Measurements from ENCODE around the gene BLTP1. TPM values are rescaled to one million over a fixed set of nuclear protein-coding genes. Genes with fewer than 3 reads are reported as not detected.

BLTP1 gene
- total RNA-seq, 2 experiments from 2014 or later, result 32.3 to 41.6 TPM

- no peak overlapping the region for H3K27ac ChIP-seq (ENCODE audit: low read depth, low read length, poor library complexity, severe bottlenecking)
- H4K20me1 ChIP-seq (ENCODE audit: insufficient read depth, low read length), result no peaks in the 10 kb centered on the region
- H3K4me3 ChIP-seq (ENCODE audit: low read depth, low read length, poor library complexity, severe bottlenecking), result no peak overlapping the region
- no peak overlapping the region for H2AFZ ChIP-seq (ENCODE audit: low read length)
- TF ChIP-seq, protein P1, sequence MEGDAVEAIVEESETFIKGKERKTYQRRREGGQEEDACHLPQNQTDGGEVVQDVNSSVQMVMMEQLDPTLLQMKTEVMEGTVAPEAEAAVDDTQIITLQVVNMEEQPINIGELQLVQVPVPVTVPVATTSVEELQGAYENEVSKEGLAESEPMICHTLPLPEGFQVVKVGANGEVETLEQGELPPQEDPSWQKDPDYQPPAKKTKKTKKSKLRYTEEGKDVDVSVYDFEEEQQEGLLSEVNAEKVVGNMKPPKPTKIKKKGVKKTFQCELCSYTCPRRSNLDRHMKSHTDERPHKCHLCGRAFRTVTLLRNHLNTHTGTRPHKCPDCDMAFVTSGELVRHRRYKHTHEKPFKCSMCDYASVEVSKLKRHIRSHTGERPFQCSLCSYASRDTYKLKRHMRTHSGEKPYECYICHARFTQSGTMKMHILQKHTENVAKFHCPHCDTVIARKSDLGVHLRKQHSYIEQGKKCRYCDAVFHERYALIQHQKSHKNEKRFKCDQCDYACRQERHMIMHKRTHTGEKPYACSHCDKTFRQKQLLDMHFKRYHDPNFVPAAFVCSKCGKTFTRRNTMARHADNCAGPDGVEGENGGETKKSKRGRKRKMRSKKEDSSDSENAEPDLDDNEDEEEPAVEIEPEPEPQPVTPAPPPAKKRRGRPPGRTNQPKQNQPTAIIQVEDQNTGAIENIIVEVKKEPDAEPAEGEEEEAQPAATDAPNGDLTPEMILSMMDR (conservative IDR thresholded peaks at IDR 0.05; ENCODE audit: low read length), result no peak
- TF ChIP-seq EZH2phosphoT487 (IDR thresholded peaks at IDR 0.05; ENCODE audit: borderline replicate concordance, low read depth, low read length), result no peak
- intact Hi-C loops (cut with micrococcal nuclease; ENCODE audit: unreplicated experiment), result no loop called here
- H3K4me2 ChIP-seq (ENCODE audit: low read length), result no peak overlapping the region
- DNase-seq (ENCODE audit: low spot score), result no peak
- H3K9me3 ChIP-seq (ENCODE audit: low read length), result no peaks in the 10 kb centered on the region
- ChIA-PET POLR2A (interaction anchor here (0.7 to 1.0 kb wide), 2 partner anchors 31 to 48 kb away, joined by 3 to 7 read pairs; no protein-coding TSS in a partner anchor), CTCF (ENCODE audit: unreplicated experiment) (no interaction called here)
- no TSS peak for BruUV-seq (replicated peaks)
- H3K9me2 ChIP-seq (ENCODE audit: insufficient read depth, low read length), result no peaks in the 10 kb centered on the region
- no peaks in the 10 kb centered on the region for H3K4me1 ChIP-seq (ENCODE audit: insufficient read depth, low read length, poor library complexity, severe bottlenecking)
- 0 out of 2 replicates have a peak, but pooled peaks cover 4% of the 10 kb centered on the region for H3K79me2 ChIP-seq (ENCODE audit: insufficient read depth, low read depth, low read length)
- peaks cover 7% of the 10 kb centered on the region; the same call in 1 of the 2 replicates for H3K36me3 ChIP-seq (ENCODE audit: insufficient read depth, low read length)
Observed at GRCh38 chr4:122170775-122171174, 18.6 kb downstream of the BLTP1 start.

GRCh38 chr4:122171323-122171722, 19.2 kb downstream of the BLTP1 start:
- Histone ChIP-seq H3K9me2 (ENCODE audit: insufficient read depth, low read length) (no peaks in the 10 kb centered on the region), H3K4me3 (ENCODE audit: low read depth, low read length, poor library complexity, severe bottlenecking) (no peak overlapping the region), H2AFZ (ENCODE audit: low read length) (no peak overlapping the region), H3K4me2 (ENCODE audit: low read length) (no peak overlapping the region), H3K36me3 (ENCODE audit: insufficient read depth, low read length) (peaks cover 7% of the 10 kb centered on the region; the same call in 1 of the 2 replicates), H3K9me3 (ENCODE audit: low read length) (no peaks in the 10 kb centered on the region), H3K4me1 (ENCODE audit: insufficient read depth, low read length, poor library complexity, severe bottlenecking) (no peaks in the 10 kb centered on the region), H3K79me2 (ENCODE audit: insufficient read depth, low read depth, low read length) (0 out of 2 replicates have a peak, but pooled peaks cover 4% of the 10 kb centered on the region), H3K27ac (ENCODE audit: low read depth, low read length, poor library complexity, severe bottlenecking) (no peak overlapping the region), H4K20me1 (ENCODE audit: insufficient read depth, low read length) (no peaks in the 10 kb centered on the region)
- TSS peak; percentile 34 for BruUV-seq (replicated peaks)
- DNase-seq (ENCODE audit: low spot score), result no peak
- CTCF ChIA-PET (ENCODE audit: unreplicated experiment), result no interaction called here
- intact Hi-C loops (cut with micrococcal nuclease; ENCODE audit: unreplicated experiment), result no loop called here
- no peak for TF ChIP-seq EZH2phosphoT487 (IDR thresholded peaks at IDR 0.05; ENCODE audit: borderline replicate concordance, low read depth, low read length)
- TF ChIP-seq, protein P1 (conservative IDR thresholded peaks at IDR 0.05; ENCODE audit: low read length), result no peak
- POLR2A ChIA-PET, result interaction anchor here (0.7 to 1.0 kb wide), 2 partner anchors 31 to 49 kb away, joined by 3 to 7 read pairs; no protein-coding TSS in a partner anchor

DNA sequence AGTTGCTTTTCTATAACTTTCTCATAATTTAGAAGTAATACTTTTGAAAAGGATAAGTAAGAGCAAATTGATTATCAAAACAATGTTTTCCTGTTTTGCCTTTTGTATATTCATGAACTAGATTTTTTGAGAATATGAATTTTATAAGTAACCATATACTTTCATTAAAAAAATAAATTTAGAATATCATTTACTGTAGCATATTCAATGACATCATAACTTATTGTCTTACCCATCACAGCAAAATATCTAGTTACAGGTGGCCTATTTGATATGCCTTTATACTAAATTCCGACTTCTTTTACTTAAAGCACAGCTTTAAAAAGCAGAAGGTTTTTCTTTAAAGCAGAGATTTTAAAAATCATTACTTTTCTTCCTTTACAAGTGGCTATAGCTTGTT, 20.1 kb downstream of the BLTP1 start:
- no peak for DNase-seq (ENCODE audit: low spot score)
- Histone ChIP-seq H2AFZ (ENCODE audit: low read length) (no peak overlapping the region), H3K4me2 (ENCODE audit: low read length) (no peak overlapping the region), H3K4me3 (ENCODE audit: low read depth, low read length, poor library complexity, severe bottlenecking) (no peak overlapping the region), H4K20me1 (ENCODE audit: insufficient read depth, low read length) (no peaks in the 10 kb centered on the region), H3K9me2 (ENCODE audit: insufficient read depth, low read length) (no peaks in the 10 kb centered on the region), H3K79me2 (ENCODE audit: insufficient read depth, low read depth, low read length) (0 out of 2 replicates have a peak, but pooled peaks cover 4% of the 10 kb centered on the region), H3K27ac (ENCODE audit: low read depth, low read length, poor library complexity, severe bottlenecking) (no peak overlapping the region), H3K36me3 (ENCODE audit: insufficient read depth, low read length) (peaks cover 16% of the 10 kb centered on the region), H3K4me1 (ENCODE audit: insufficient read depth, low read length, poor library complexity, severe bottlenecking) (no peaks in the 10 kb centered on the region), H3K9me3 (ENCODE audit: low read length) (no peaks in the 10 kb centered on the region)
- TF ChIP-seq EZH2phosphoT487 (IDR thresholded peaks at IDR 0.05; ENCODE audit: borderline replicate concordance, low read depth, low read length), result no peak
- TF ChIP-seq, protein P1 (conservative IDR thresholded peaks at IDR 0.05; ENCODE audit: low read length), result no peak
- intact Hi-C loops (cut with micrococcal nuclease; ENCODE audit: unreplicated experiment), result no loop called here
- ChIA-PET POLR2A (interaction anchor here (1.3 kb wide), 1 partner anchor 11 kb away, joined by 3 read pairs; no protein-coding TSS in a partner anchor), CTCF (ENCODE audit: unreplicated experiment) (no interaction called here)
- no TSS peak for BruUV-seq (replicated peaks)
